Astrocyte (in vitro differentiated cells and primary cell): ENCODE results near the gene POLR1C.

Experiments used
- EZH2 ChIP-seq: IDR thresholded peaks from 2 replicates; pipeline ENCODE4 v1.6.1; 2012; ENCODE audit warnings: mild to moderate bottlenecking, low read length, inconsistent platforms; ENCODE audit not compliant: insufficient read depth
- TF ChIP-seq, protein P1 (sequence below): IDR thresholded peaks from 2 replicates; pipeline ENCODE4 v1.5.1; 2011; ENCODE audit warnings: low read depth, mild to moderate bottlenecking, inconsistent platforms, low read length, moderate library complexity; ENCODE audit not compliant: insufficient read depth

DNA sequence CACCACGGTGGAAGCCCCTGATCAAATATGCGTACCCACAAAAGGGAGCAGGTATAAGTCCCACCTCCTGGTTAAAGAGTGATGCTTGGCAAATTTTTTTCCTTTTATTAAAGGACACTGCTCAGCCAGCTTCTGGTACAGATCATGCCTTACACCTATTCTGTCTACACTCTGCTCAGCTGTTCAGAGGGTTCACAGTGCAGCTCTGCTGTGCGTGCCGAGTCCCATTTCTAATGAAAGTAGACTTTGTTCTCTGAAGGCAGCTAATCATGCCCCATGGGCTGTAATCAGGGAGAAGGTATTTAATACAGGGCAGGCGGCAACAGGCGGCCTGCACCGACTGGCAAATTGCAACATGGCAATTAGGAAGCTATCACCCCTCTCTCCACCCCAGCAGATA lies 23.1 kb upstream of the POLR1C start:
- TF ChIP-seq, protein P1, sequence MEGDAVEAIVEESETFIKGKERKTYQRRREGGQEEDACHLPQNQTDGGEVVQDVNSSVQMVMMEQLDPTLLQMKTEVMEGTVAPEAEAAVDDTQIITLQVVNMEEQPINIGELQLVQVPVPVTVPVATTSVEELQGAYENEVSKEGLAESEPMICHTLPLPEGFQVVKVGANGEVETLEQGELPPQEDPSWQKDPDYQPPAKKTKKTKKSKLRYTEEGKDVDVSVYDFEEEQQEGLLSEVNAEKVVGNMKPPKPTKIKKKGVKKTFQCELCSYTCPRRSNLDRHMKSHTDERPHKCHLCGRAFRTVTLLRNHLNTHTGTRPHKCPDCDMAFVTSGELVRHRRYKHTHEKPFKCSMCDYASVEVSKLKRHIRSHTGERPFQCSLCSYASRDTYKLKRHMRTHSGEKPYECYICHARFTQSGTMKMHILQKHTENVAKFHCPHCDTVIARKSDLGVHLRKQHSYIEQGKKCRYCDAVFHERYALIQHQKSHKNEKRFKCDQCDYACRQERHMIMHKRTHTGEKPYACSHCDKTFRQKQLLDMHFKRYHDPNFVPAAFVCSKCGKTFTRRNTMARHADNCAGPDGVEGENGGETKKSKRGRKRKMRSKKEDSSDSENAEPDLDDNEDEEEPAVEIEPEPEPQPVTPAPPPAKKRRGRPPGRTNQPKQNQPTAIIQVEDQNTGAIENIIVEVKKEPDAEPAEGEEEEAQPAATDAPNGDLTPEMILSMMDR, result no peak
- TF ChIP-seq EZH2, result no peak
